Stomach (tissue), 9 donors: ENCODE results near the gene IGF1R. TPM values are rescaled to one million over a fixed set of nuclear protein-coding genes. Genes with fewer than 3 reads are reported as not detected.

Experiments used
- DNase-seq, 2 donors: peaks; one replicate each; pipeline versions ENCODE4 v3.0.0 to v3.0.0-alpha.2; 2013 to 2019
- H3K27ac ChIP-seq, 5 donors: fragments of 200-600 bp in 4 of 5; sonication (generic) in 4 of 5; one replicate each; pipeline ENCODE4 v1.5.1; 2013 to 2019; ENCODE audit warnings: mild to moderate bottlenecking in 1 of 5, moderate library complexity in 1 of 5
- H3K27me3 ChIP-seq, 3 donors: fragments of 200-600 bp; sonication (generic); one replicate each; pipeline ENCODE4 v1.5.1; 2017 to 2019; ENCODE audit warnings: mixed run types in 1 of 3
- H3K36me3 ChIP-seq, 4 donors: fragments of 200-600 bp; sonication (generic); 1 replicate in 3 of 4; 2 replicates in 1 of 4; pipeline ENCODE4 v1.5.1; 2016 to 2019
- H3K4me1 ChIP-seq, 4 donors: fragments of 200-600 bp; sonication (generic); one replicate each; pipeline ENCODE4 v1.5.1; 2016 to 2019
- H3K4me3 ChIP-seq, 4 donors: fragments of 200-600 bp; sonication (generic) in 3 of 4; one replicate each; pipeline ENCODE4 v1.5.1; 2016 to 2019; ENCODE audit warnings: mild to moderate bottlenecking in 1 of 4
- H3K9me3 ChIP-seq, 4 donors: fragments of 200-600 bp; sonication (generic); one replicate each; pipeline ENCODE4 v1.5.1; 2016 to 2019
- EP300 ChIP-seq: sonication (generic); formaldehyde crosslinking; IDR thresholded peaks from one replicate; pipeline ENCODE4 v1.6.1; 2017; ENCODE audit warnings: antibody characterized with exemption
- POLR2A ChIP-seq, 4 donors: fragments of 450-650 bp; IDR thresholded peaks; one replicate each; pipeline ENCODE4 v1.6.1; 2016; ENCODE audit warnings: antibody characterized with exemption in 4 of 4, control low read depth in 2 of 4, mild to moderate bottlenecking in 1 of 4, moderate library complexity in 1 of 4
- POLR2AphosphoS5 ChIP-seq, 3 donors: sonication (generic); formaldehyde crosslinking; IDR thresholded peaks; one replicate each; pipeline ENCODE4 v1.6.1; 2016; ENCODE audit warnings: antibody characterized with exemption in 3 of 3
- WGBS, 5 donors: extraction: QIAGEN DNeasy Blood & Tissue Kit in 3 of 5; methylation state at CpG; one replicate each; pipeline versions ENCODE4 v1.1.5 to v1.1.7; 2013 to 2018; 5-methylcytosine and 5-hydroxymethylcytosine counted together
- intact Hi-C: fragments of 100-400 bp; cut with DNase I; formaldehyde crosslinking; loops from one replicate; pipeline ENCODE4 v1.15.1; 2023; ENCODE audit warnings: low total_unique reads
- polyA plus RNA-seq, 3 donors: library from polyadenylated mRNA; stranded (reverse); fragments of 200-250 nt; gene quantifications; one replicate each; pipeline ENCODE4 v1.2.3, GENCODE V29; 2013
- total RNA-seq, 5 donors: library from RNA; depleted of rRNA; stranded (reverse); fragments of >200 nt; gene quantifications; one replicate each; pipeline versions ENCODE4 v1.1.0 to v1.2.3, GENCODE V29; 2014 to 2016
- TF ChIP-seq, protein P1 (sequence below), 7 experiments: fragments of 450-650 bp in 4 of 7; fragments of 200-600 bp in 3 of 7; sonication (generic) in 3 of 7; IDR thresholded peaks; one replicate each; pipeline ENCODE4 v1.5.1; 2016 to 2019; ENCODE audit warnings: antibody characterized with exemption in 7 of 7, control low read depth in 2 of 7, mild to moderate bottlenecking in 1 of 7
- donor health status: healthy with polysubstance abuse.
- donor health status: Bipolar disorder and iron deficiency.
- donor health status: healthy.

The IGF1R gene
- total and polyA plus RNA-seq, 8 donors, result 2.3 to 131 (median 42.8) TPM

DNA sequence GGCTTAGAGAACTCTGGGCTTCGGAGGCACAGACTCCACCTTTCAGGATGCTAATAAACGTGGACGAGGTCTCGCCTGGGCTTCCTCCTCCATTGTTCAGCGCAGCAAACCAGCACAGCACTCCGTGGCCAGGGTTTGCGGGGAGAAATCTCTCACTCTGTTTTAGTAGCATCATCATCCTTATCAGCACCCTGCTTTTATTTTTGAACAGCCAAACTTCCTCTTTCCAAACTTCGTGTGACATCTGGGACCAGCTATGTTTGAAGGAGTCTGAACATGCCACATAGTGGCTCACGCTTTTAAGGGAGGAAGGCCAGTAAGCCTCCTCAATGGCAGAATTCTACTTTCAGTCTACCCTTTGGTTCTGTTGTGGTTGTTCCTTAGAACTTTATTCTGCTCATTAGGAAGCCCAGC is 210.3 kb downstream of the IGF1R start:
- Histone ChIP-seq H3K27ac (peak overlapping the region; percentile 40 to 72 (median 42)), H3K4me3 (no peak overlapping the region), H3K9me3 (no peaks in the 10 kb centered on the region), H3K27me3 (no peaks in the 10 kb centered on the region), H3K36me3 (no peaks in the 10 kb centered on the region), H3K4me1 (peaks cover 58 to 79% (median 69%) of the 10 kb centered on the region in 4 donors)
- intact Hi-C loops, result no loop called here
- 42 to 69% (median 52%) methylated on average over 9 of the region's 9 CpGs for WGBS, 5 donors
- no peak for DNase-seq
- TF ChIP-seq POLR2A (IDR thresholded peaks at IDR 0.05) (no peak), POLR2AphosphoS5 (IDR thresholded peaks at IDR 0.05) (no peak), EP300 (no peak)
- TF ChIP-seq, protein P1, sequence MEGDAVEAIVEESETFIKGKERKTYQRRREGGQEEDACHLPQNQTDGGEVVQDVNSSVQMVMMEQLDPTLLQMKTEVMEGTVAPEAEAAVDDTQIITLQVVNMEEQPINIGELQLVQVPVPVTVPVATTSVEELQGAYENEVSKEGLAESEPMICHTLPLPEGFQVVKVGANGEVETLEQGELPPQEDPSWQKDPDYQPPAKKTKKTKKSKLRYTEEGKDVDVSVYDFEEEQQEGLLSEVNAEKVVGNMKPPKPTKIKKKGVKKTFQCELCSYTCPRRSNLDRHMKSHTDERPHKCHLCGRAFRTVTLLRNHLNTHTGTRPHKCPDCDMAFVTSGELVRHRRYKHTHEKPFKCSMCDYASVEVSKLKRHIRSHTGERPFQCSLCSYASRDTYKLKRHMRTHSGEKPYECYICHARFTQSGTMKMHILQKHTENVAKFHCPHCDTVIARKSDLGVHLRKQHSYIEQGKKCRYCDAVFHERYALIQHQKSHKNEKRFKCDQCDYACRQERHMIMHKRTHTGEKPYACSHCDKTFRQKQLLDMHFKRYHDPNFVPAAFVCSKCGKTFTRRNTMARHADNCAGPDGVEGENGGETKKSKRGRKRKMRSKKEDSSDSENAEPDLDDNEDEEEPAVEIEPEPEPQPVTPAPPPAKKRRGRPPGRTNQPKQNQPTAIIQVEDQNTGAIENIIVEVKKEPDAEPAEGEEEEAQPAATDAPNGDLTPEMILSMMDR (IDR thresholded peaks at IDR 0.05), result no peak

DNA sequence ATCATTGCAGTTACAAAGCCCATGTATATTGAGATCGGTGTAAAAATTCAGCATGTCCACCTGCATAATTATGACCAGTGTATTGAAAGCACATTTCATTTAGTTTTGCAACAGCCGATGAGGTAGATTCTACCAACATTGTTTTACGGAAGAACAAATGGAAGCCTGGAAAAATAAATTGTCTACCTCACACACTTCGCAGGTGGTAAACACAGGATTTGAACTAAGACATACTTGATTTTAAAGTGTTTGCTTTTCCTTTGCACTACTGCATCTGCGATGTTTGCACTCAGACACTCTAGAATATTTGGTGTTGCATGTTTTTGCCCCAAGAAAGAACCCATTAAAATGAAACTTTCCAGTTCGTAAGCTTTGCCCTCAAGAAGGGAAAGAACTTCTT is 210.8 kb downstream of the IGF1R start:
- Histone ChIP-seq H3K9me3 (no peaks in the 10 kb centered on the region), H3K36me3 (no peaks in the 10 kb centered on the region), H3K27ac (peak overlapping the region in 4 of 5 donors; percentile 40 to 72 (median 44)), H3K27me3 (no peaks in the 10 kb centered on the region), H3K4me3 (no peak overlapping the region), H3K4me1 (peaks cover 52 to 74% (median 64%) of the 10 kb centered on the region in 4 donors)
- intact Hi-C loops, result no loop called here
- no peak for DNase-seq
- no peak for TF ChIP-seq POLR2A (IDR thresholded peaks at IDR 0.05)
- TF ChIP-seq, protein P1 (IDR thresholded peaks at IDR 0.05), result no peak
- no peak for TF ChIP-seq POLR2AphosphoS5 (IDR thresholded peaks at IDR 0.05)
- no peak for TF ChIP-seq EP300
- 43 to 69% (median 62%) methylated on average over 6 of the region's 6 CpGs for WGBS, 5 donors

DNA sequence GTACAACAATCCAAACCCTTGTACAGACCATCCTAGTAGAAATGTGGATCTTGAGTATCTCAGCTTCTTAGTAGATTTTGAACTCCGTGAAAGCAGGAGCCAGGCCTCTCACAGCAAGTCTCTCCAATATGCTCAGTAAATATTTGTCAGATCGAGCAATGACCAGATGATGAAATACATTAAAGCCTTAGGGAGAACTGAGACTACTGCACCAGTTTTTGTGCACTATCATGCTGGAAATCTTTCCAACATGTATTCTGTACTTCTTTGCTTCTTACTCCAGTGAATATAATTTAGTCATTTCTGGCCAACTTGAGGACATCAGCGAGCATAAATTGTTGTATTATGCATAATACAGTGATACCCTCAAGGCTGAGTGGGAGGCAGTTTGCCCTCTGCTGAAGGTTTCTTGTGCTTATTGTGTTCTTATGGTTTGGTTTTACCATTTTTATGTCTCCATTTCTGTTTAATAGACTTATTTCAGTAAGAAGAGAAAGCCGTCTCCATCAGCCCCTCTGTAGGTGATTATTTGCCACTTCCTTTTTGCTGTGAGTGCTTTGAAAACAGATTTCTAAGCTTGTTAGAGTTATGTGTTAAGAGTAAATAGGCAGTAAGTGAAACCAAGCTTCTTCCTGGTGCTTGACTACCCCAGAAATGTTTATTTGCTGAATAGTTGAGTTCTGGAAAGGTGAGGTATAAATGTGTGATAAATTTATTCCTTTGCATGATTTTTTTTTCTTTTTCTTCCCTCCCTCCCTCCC is 212.1 kb downstream of the IGF1R start:
- no peaks in the 10 kb centered on the region for H3K36me3 ChIP-seq
- no peaks in the 10 kb centered on the region for H3K27me3 ChIP-seq
- no peak overlapping the region for H3K4me3 ChIP-seq
- TF ChIP-seq, protein P1 (IDR thresholded peaks at IDR 0.05), result no peak
- TF ChIP-seq POLR2A (IDR thresholded peaks at IDR 0.05), result no peak
- DNase-seq, result no peak
- H3K9me3 ChIP-seq, result no peaks in the 10 kb centered on the region
- 22 to 53% (median 29%) methylated on average over 4 of the region's 4 CpGs for WGBS, 5 donors
- intact Hi-C loops, result no loop called here
- peaks cover 43 to 70% (median 55%) of the 10 kb centered on the region in 4 donors for H3K4me1 ChIP-seq
- H3K27ac ChIP-seq, result peak overlapping the region; percentile 13 to 72 (median 40)

DNA sequence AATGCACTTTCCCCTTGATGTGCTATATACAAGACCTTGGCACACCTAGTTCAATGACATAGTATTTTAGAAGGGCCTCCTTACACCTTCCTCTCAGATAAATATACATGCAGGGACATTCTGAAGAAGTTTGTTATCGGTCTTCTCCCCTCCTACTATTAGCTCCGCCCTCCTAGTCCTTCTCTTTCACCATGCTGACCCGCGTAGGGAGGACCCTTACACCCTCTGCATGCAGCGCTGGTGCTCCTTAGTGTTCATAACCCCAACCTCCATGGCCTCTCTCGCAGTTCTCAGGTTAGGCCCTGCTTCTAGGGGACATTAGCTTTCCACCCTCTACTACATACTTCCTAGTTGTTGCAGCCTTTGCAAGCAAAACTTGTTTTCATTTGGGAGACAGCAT is 212.8 kb downstream of the IGF1R start:
- H3K27ac ChIP-seq, result peak overlapping the region; percentile 13 to 72 (median 53)
- WGBS, 5 donors, result 62 to 81% (median 69%) methylated on average over 6 of the region's 6 CpGs
- H3K4me1 ChIP-seq, result peaks cover 36 to 65% (median 49%) of the 10 kb centered on the region in 4 donors
- DNase-seq, result no peak
- TF ChIP-seq, protein P1 (IDR thresholded peaks at IDR 0.05), result no peak
- TF ChIP-seq POLR2AphosphoS5 (IDR thresholded peaks at IDR 0.05), result no peak
- no peak for TF ChIP-seq EP300
- no peak for TF ChIP-seq POLR2A (IDR thresholded peaks at IDR 0.05)
- H3K4me3 ChIP-seq, result no peak overlapping the region
- H3K36me3 ChIP-seq, result no peaks in the 10 kb centered on the region
- intact Hi-C loops, result no loop called here
- H3K27me3 ChIP-seq, result no peaks in the 10 kb centered on the region
- H3K9me3 ChIP-seq, result no peaks in the 10 kb centered on the region
